ENCODE measurements around the gene ABCC9.

Gene ABCC9

GRCh38 chr12:21879312-21879711 lies 61.9 kb downstream of the ABCC9 start:
- no peak overlapping the region for H3K4me3 Mint-ChIP-seq
- H3K36me3 Mint-ChIP-seq: no peaks in the 10 kb centered on the region
- H3K4me1 Mint-ChIP-seq: no peaks in the 10 kb centered on the region
- H3K9me3 Mint-ChIP-seq: no peaks in the 10 kb centered on the region
- no peak for ATAC-seq (replicated peaks)
- no peaks in the 10 kb centered on the region for H3K27me3 Mint-ChIP-seq
- H3K27ac Mint-ChIP-seq: no peak overlapping the region
- no peak for DNase-seq

- Mint-ChIP-seq H3K4me3 (no peak overlapping the region), H3K4me1 (no peaks in the 10 kb centered on the region), H3K27ac (no peak overlapping the region), H3K9me3 (peaks cover 5 to 6% of the 10 kb centered on the region in 2 donors), H3K36me3 (no peaks in the 10 kb centered on the region), H3K27me3 (no peaks in the 10 kb centered on the region)
- ATAC-seq (replicated peaks): no peak
- DNase-seq: no peak
Observed at GRCh38 chr12:21877293-21877982, 63.8 kb downstream of the ABCC9 start.

- Mint-ChIP-seq H3K4me3 (no peak overlapping the region), H3K36me3 (no peaks in the 10 kb centered on the region), H3K4me1 (no peaks in the 10 kb centered on the region), H3K27me3 (no peaks in the 10 kb centered on the region), H3K27ac (no peak overlapping the region), H3K9me3 (peaks cover 0 to 5% of the 10 kb centered on the region in 2 donors)
- no peak for DNase-seq
- no peak for ATAC-seq (replicated peaks)
Observed at GRCh38 chr12:21865846-21866245, 75.4 kb downstream of the ABCC9 start.

- Mint-ChIP-seq H3K4me3 (no peak overlapping the region), H3K27ac (no peak overlapping the region), H3K27me3 (no peaks in the 10 kb centered on the region), H3K4me1 (no peaks in the 10 kb centered on the region), H3K9me3 (no peaks in the 10 kb centered on the region), H3K36me3 (no peaks in the 10 kb centered on the region)
- ATAC-seq (replicated peaks): no peak
- no peak for DNase-seq
Observed at GRCh38 chr12:21860534-21860933, 80.7 kb downstream of the ABCC9 start.

- no peaks in the 10 kb centered on the region for H3K36me3 Mint-ChIP-seq
- H3K27ac Mint-ChIP-seq: no peak overlapping the region
- no peak overlapping the region for H3K4me3 Mint-ChIP-seq
- no peaks in the 10 kb centered on the region for H3K4me1 Mint-ChIP-seq
- ATAC-seq (replicated peaks) (no peak), DNase-seq (no peak)
- no peaks in the 10 kb centered on the region for H3K9me3 Mint-ChIP-seq
- no peaks in the 10 kb centered on the region for H3K27me3 Mint-ChIP-seq
Observed at GRCh38 chr12:21860128-21860527, 81.1 kb downstream of the ABCC9 start.

GRCh38 chr12:21852251-21852650 lies 89.0 kb downstream of the ABCC9 start:
- Mint-ChIP-seq H3K9me3 (peaks cover 0 to 3% of the 10 kb centered on the region in 2 donors), H3K36me3 (no peaks in the 10 kb centered on the region), H3K27me3 (no peaks in the 10 kb centered on the region), H3K4me1 (no peaks in the 10 kb centered on the region), H3K4me3 (no peak overlapping the region), H3K27ac (no peak overlapping the region)
- ATAC-seq (replicated peaks) (no peak), DNase-seq (no peak)

GRCh38 chr12:21851151-21851550 lies 90.1 kb downstream of the ABCC9 start:
- Mint-ChIP-seq H3K27me3 (no peaks in the 10 kb centered on the region), H3K27ac (no peak overlapping the region), H3K4me1 (no peaks in the 10 kb centered on the region), H3K4me3 (no peak overlapping the region), H3K9me3 (peaks cover 0 to 3% of the 10 kb centered on the region in 2 donors), H3K36me3 (no peaks in the 10 kb centered on the region)
- ATAC-seq (replicated peaks) (no peak), DNase-seq (no peak)

GRCh38 chr12:21850419-21850818 lies 90.8 kb downstream of the ABCC9 start:
- Mint-ChIP-seq H3K4me1 (no peaks in the 10 kb centered on the region), H3K27me3 (no peaks in the 10 kb centered on the region), H3K36me3 (no peaks in the 10 kb centered on the region), H3K27ac (no peak overlapping the region), H3K9me3 (peaks cover 0 to 3% of the 10 kb centered on the region in 2 donors), H3K4me3 (no peak overlapping the region)
- ATAC-seq (replicated peaks) (no peak), DNase-seq (no peak)

- DNase-seq: no peak
- Mint-ChIP-seq H3K4me1 (no peaks in the 10 kb centered on the region), H3K4me3 (no peak overlapping the region), H3K9me3 (peaks cover 0 to 3% of the 10 kb centered on the region in 2 donors), H3K36me3 (no peaks in the 10 kb centered on the region), H3K27ac (no peak overlapping the region), H3K27me3 (no peaks in the 10 kb centered on the region)
- no peak for ATAC-seq (replicated peaks)
Observed at GRCh38 chr12:21849878-21850277, 91.3 kb downstream of the ABCC9 start.

GRCh38 chr12:21848192-21848591 lies 93.0 kb downstream of the ABCC9 start:
- Mint-ChIP-seq H3K27ac (no peak overlapping the region), H3K4me3 (no peak overlapping the region), H3K4me1 (no peaks in the 10 kb centered on the region), H3K36me3 (no peaks in the 10 kb centered on the region), H3K9me3 (peaks cover 0 to 3% of the 10 kb centered on the region in 2 donors), H3K27me3 (no peaks in the 10 kb centered on the region)
- no peak for DNase-seq
- ATAC-seq (replicated peaks): no peak

GRCh38 chr12:21843795-21844194 lies 97.4 kb downstream of the ABCC9 start:
- Mint-ChIP-seq H3K4me3 (no peak overlapping the region), H3K27ac (no peak overlapping the region), H3K27me3 (no peaks in the 10 kb centered on the region), H3K36me3 (no peaks in the 10 kb centered on the region), H3K9me3 (peaks cover 0 to 3% of the 10 kb centered on the region in 2 donors), H3K4me1 (no peaks in the 10 kb centered on the region)
- DNase-seq (no peak), ATAC-seq (replicated peaks) (no peak)

GRCh38 chr12:21839776-21840175 lies 101.5 kb downstream of the ABCC9 start:
- Mint-ChIP-seq H3K36me3 (no peaks in the 10 kb centered on the region), H3K27ac (no peak overlapping the region), H3K9me3 (no peaks in the 10 kb centered on the region), H3K4me3 (no peak overlapping the region), H3K4me1 (no peaks in the 10 kb centered on the region), H3K27me3 (no peaks in the 10 kb centered on the region)
- DNase-seq: no peak
- ATAC-seq (replicated peaks): no peak

- Mint-ChIP-seq H3K4me1 (no peaks in the 10 kb centered on the region), H3K27me3 (no peaks in the 10 kb centered on the region), H3K27ac (no peak overlapping the region), H3K36me3 (no peaks in the 10 kb centered on the region), H3K4me3 (no peak overlapping the region), H3K9me3 (no peaks in the 10 kb centered on the region)
- no peak for ATAC-seq (replicated peaks)
- no peak for DNase-seq
Observed at GRCh38 chr12:21837847-21838246, 103.4 kb downstream of the ABCC9 start.

GRCh38 chr12:21831791-21832344 lies 109.4 kb downstream of the ABCC9 start:
- Mint-ChIP-seq H3K4me3 (no peak overlapping the region), H3K27me3 (no peaks in the 10 kb centered on the region), H3K9me3 (peaks cover 3 to 5% of the 10 kb centered on the region in 2 donors), H3K27ac (no peak overlapping the region), H3K36me3 (peaks cover 0 to 3% of the 10 kb centered on the region in 2 donors), H3K4me1 (no peaks in the 10 kb centered on the region)
- ATAC-seq (replicated peaks) (no peak), DNase-seq (no peak)

- Mint-ChIP-seq H3K27ac (no peak overlapping the region), H3K27me3 (no peaks in the 10 kb centered on the region), H3K36me3 (peaks cover 0 to 3% of the 10 kb centered on the region in 2 donors), H3K4me3 (no peak overlapping the region), H3K9me3 (peaks cover 3 to 5% of the 10 kb centered on the region in 2 donors), H3K4me1 (no peaks in the 10 kb centered on the region)
- ATAC-seq (replicated peaks) (no peak), DNase-seq (no peak)
Observed at GRCh38 chr12:21828779-21829178, 112.4 kb downstream of the ABCC9 start.

Data from stimulated activated naive B cell treated with anti-CD40 and anti-IgM and Interleukin-4, amounts not matched to agents 10 μg/mL and 1 μg/mL and 100 μg/mL, for 72 hours (primary cell).